IMR-90 (cell line): ENCODE results near the gene HS3ST5.

Experiments used
- CEBPB ChIP-seq: IDR thresholded peaks from 2 replicates; pipeline ENCODE4 v1.6.1; 2012; ENCODE audit warnings: low read depth, low read length, improper control_type of control experiment
- CHD1 ChIP-seq: IDR thresholded peaks from 2 replicates; pipeline ENCODE4 v1.6.1; 2012; ENCODE audit warnings: low read depth, low read length, improper control_type of control experiment
- FOS ChIP-seq: fragments of 150-350 bp; IDR thresholded peaks from 2 replicates; pipeline ENCODE4 v1.6.1; 2016; ENCODE audit warnings: low read depth, low read length
- MAFK ChIP-seq: IDR thresholded peaks from 2 replicates; pipeline ENCODE4 v1.6.1; 2012; ENCODE audit warnings: low read depth, low read length, improper control_type of control experiment
- MAZ ChIP-seq: IDR thresholded peaks from 2 replicates; pipeline ENCODE4 v1.6.1; 2012; ENCODE audit warnings: low read depth, mild to moderate bottlenecking, low read length, improper control_type of control experiment, moderate library complexity, borderline replicate concordance
- MXI1 ChIP-seq: IDR thresholded peaks from 2 replicates; pipeline ENCODE4 v1.6.1; 2012; ENCODE audit warnings: low read depth, mild to moderate bottlenecking, low read length, moderate library complexity, borderline replicate concordance
- NFE2L2 ChIP-seq: fragments of 150-350 bp; IDR thresholded peaks from 2 replicates; pipeline ENCODE4 v1.6.1; 2016; ENCODE audit warnings: low read depth, mild to moderate bottlenecking, low read length
- POLR2A ChIP-seq: IDR thresholded peaks from 2 replicates; pipeline ENCODE4 v1.6.1; 2012; ENCODE audit warnings: mild to moderate bottlenecking, low read depth, low read length
- RAD21 ChIP-seq: IDR thresholded peaks from 2 replicates; pipeline ENCODE4 v1.6.1; 2012; ENCODE audit warnings: low read length, improper control_type of control experiment
- RCOR1 ChIP-seq: IDR thresholded peaks from 2 replicates; pipeline ENCODE4 v1.6.1; 2012; ENCODE audit warnings: mild to moderate bottlenecking, low read length, improper control_type of control experiment; ENCODE audit not compliant: insufficient replicate concordance
- RFX5 ChIP-seq: IDR thresholded peaks from 2 replicates; pipeline ENCODE4 v1.8.0; 2012; ENCODE audit warnings: low read depth, mild to moderate bottlenecking, low read length, moderate library complexity
- TF ChIP-seq, protein P1 (sequence below): conservative IDR thresholded peaks from 2 replicates; pipeline ENCODE4 v1.5.1; 2012; ENCODE audit warnings: mild to moderate bottlenecking, low read depth, low read length, improper control_type of control experiment
- TF ChIP-seq, protein P2 (sequence below): fragments of 150-350 bp; IDR thresholded peaks from 2 replicates; pipeline ENCODE4 v1.6.1; 2016; ENCODE audit warnings: low read depth, mild to moderate bottlenecking, low read length, moderate library complexity, borderline replicate concordance
- TF ChIP-seq, protein P3 (sequence below): fragments of 150-350 bp; IDR thresholded peaks from 2 replicates; pipeline ENCODE4 v1.6.1; 2017; ENCODE audit warnings: mild to moderate bottlenecking, antibody characterized with exemption, low read length, low read depth

DNA sequence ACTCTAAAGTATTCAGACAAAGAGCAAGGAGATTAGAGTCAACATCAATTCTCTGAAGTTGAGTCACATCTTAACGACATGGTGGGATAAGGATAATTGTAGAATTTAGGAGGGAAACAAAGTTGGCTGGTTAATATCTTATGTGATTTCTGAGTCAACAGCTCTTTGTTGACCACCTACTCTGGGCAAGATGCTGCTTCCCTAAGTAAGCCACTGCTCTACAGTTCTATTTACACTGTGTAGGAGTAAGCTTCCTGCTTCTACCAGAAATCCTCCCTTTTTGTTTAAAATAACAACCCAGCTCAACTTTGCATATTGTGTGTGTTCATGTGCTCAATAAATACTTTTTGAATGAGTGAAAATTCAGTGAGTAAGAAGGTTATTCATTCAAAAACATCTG, 3.1 kb downstream of the HS3ST5 start:
- TF ChIP-seq MAFK (no peak), RAD21 (no peak), CEBPB (no peak), MAZ (no peak), POLR2A (no peak), NFE2L2 (no peak), MXI1 (no peak), RFX5 (no peak), CHD1 (no peak), FOS (no peak), RCOR1 (no peak)
- TF ChIP-seq, protein P1, sequence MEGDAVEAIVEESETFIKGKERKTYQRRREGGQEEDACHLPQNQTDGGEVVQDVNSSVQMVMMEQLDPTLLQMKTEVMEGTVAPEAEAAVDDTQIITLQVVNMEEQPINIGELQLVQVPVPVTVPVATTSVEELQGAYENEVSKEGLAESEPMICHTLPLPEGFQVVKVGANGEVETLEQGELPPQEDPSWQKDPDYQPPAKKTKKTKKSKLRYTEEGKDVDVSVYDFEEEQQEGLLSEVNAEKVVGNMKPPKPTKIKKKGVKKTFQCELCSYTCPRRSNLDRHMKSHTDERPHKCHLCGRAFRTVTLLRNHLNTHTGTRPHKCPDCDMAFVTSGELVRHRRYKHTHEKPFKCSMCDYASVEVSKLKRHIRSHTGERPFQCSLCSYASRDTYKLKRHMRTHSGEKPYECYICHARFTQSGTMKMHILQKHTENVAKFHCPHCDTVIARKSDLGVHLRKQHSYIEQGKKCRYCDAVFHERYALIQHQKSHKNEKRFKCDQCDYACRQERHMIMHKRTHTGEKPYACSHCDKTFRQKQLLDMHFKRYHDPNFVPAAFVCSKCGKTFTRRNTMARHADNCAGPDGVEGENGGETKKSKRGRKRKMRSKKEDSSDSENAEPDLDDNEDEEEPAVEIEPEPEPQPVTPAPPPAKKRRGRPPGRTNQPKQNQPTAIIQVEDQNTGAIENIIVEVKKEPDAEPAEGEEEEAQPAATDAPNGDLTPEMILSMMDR = no peak
- TF ChIP-seq, protein P2, sequence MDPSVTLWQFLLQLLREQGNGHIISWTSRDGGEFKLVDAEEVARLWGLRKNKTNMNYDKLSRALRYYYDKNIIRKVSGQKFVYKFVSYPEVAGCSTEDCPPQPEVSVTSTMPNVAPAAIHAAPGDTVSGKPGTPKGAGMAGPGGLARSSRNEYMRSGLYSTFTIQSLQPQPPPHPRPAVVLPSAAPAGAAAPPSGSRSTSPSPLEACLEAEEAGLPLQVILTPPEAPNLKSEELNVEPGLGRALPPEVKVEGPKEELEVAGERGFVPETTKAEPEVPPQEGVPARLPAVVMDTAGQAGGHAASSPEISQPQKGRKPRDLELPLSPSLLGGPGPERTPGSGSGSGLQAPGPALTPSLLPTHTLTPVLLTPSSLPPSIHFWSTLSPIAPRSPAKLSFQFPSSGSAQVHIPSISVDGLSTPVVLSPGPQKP = no peak
- TF ChIP-seq, protein P3, sequence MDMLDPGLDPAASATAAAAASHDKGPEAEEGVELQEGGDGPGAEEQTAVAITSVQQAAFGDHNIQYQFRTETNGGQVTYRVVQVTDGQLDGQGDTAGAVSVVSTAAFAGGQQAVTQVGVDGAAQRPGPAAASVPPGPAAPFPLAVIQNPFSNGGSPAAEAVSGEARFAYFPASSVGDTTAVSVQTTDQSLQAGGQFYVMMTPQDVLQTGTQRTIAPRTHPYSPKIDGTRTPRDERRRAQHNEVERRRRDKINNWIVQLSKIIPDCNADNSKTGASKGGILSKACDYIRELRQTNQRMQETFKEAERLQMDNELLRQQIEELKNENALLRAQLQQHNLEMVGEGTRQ = no peak
